HG02973 (cell line): ENCODE data around the gene GNG7.

Experiments
- ATAC-seq: cut with Tn5 transposase; IDR thresholded peaks from one replicate; pipeline ENCODE4 v1.9.1; 2021; ENCODE audit warnings: moderate library complexity; ENCODE audit not compliant: unreplicated experiment

GNG7 gene

DNA sequence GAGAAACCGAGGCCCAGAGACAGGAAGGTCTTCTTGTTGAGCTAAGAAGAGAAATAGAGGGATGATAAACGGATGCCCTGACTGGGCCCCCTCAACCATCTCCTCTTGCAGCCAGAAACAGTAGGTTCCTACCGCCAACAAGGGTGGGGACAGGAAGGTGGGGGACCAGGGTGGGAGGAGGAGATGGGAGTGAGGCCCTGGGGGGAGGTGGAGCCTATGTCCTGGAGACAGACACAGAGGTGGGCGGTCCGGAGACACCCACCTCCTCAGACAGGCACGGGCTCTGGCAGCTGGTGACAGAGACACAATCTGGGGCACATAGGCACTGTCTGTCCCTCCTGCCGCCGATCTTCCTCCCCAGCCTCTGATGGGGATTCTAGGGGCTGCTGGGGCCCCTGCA, 209.6 kb downstream of the GNG7 start:
- ATAC-seq = no peak

DNA sequence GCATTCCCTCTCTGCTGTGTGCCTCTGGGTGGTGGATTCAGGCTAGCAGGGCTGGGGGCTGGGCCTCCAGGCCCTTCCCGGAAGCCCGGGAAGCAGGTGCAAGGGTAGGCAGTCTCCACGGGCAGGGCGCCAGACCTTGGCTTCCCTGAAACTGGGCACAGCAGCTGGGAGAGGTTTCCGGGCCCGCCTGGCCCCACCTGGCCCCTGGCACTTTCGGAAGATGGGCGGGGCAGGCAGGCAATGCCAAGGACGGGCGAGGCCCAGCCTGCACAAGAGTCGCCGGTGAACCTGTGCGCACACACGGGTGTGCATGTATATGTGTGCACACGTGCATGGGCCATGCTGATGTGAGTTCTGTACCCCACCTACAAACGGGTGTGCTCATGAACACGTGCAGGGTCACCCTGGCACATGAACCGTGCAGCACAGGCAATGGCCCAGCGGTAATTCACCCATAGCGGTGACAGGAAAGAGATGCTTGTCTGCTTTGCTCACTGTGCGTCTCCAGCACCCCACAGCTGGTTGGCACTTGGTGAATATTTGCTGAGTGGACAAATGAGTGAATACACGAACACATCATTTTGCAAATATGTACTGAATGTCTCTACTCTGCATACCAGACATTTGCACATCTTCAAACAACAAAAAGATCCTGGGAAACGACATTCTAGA, 211.2 kb downstream of the GNG7 start:
- no peak for ATAC-seq

DNA sequence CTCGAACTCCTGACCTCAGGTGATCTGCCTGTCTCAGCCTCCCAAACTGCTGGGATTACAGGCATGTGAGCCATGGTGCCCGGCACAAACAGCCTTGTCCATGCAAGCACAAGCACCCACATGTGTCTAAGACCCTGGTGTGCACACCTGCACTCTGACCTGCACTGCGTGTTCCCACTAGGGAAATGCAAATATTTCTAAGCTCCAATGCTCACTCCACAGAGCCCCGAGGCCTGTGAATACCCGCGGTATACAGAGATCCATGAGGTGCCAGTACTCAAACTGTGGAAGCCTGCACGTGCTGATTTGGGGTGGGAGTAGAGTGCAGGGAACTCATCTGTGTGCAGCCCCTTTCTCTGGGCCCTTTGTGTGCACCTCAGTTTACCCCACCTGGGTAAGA, 211.8 kb downstream of the GNG7 start:
- no peak for ATAC-seq

DNA sequence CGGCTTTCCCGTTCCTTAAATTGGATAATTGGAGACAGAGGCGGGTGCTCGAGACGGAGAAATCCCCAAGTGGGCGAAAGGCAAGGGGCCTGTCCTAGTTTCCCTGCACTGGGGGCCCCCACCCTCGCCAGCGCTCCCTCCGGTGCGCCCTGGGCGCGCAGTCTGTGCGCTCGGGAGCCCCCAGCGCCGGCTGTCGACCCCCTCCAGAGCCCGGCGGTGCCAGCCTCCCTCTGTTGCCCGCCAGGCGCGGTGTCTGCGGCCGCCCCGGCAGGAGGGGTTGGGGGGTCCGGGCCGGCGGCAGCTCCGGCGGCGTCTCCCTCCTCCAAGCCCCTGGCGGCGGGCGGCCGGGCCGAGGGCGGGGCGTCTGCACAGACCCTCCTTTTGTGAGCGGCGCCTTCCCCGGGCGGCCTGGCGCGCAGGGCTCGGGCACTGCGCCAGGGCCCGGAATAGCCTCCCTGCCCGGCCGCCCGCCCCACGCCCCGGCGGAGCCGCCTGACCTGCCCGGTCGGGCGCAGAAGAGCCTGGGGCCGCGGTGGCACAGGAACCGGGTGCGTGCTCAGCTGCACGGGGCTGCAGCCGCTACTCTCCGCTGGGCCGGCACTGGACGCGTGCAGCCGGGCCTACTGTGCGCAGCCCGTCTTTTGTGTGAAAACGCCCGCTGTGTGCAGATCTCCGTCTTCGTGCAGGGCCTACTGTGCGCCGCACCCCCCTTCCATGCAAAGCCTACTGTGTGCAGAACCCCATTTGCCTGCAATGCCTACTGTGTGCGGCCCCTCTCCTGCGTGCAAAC, 213.4 kb downstream of the GNG7 start:
- no peak for ATAC-seq

DNA sequence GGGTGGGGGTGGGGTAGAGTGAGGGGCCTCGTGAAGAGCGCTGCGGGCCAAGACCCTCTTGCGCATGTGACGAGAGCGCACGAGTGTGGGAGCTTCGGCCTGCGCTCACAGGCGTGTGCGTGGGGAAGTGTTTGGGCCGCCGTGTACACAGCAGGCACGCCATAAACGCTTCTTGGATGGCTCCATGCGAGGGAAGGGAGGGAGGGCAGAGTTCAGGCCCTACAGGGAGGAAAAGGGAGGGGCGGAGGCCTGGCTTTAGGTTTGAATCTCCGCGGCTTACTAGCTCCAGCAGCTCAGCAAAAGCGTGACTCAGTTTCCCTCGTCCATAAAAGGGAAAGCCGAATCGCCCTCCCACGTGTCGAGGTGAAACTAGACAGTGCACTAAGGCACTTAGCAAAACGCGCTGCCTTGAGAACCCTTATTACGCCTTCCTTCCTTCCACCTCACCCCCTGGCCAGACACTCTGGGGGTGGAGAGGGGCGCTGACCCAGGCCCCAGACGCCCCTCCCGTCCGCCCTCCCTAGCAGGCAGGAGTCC, 214.0 kb downstream of the GNG7 start:
- no peak for ATAC-seq

DNA sequence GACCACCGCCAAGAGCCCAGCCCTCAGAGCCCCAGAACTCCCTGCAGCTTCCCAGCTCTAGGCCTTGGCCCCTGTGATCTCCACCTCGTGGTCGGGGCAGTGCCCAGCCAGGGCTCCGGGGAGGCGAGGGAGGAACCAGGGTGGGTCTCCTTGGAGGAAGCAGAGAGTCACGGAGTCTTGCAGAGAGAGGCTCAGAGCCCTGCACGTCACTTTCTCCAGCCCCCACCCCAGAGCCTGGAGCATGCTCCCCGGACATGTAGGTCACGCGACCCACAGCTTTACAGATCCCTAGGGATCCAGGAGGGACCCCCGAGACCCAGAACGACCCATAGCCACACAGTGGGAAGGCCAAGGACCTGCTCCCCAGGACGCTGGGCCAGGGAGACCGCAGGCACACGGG, 214.7 kb downstream of the GNG7 start:
- no peak for ATAC-seq

DNA sequence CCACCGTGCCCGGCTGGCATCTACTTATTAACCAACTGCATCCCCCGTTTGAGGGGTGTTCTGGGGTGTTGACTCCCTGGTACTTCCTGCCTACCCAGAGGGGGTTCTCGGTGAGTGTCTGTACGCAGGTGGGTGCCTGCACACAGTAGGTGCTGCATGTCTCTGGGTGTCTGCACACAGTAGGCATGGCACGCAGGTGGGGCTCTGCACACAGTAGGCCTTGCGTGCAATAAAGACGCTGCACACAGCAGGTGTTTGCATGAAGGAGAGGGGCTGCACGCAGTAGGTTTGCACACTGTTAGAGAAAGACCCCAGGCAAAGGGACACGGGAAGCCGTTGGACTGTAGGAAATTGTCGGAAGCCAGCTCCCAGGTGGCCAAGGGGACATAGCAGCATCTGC, 215.4 kb downstream of the GNG7 start:
- no peak for ATAC-seq

DNA sequence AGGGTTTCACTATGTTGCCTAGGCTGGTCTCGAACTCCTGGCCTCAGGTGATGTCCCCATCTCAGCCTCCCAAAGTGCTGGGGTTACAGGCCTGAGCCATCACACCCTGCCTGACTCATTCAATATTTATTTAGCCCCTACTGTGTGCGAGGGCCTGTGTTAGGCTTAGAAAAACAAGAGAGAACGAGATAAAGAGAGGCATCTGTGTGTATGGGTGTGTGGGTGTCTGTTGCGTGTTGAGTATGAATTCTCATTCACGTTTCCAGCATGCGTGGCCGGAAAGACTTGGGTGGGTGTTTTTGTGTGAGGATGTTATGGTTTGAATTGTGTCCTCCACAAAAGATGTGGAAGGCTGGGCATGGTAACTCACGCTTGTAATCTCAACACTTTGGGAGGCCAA, 217.1 kb downstream of the GNG7 start:
- no peak for ATAC-seq

DNA sequence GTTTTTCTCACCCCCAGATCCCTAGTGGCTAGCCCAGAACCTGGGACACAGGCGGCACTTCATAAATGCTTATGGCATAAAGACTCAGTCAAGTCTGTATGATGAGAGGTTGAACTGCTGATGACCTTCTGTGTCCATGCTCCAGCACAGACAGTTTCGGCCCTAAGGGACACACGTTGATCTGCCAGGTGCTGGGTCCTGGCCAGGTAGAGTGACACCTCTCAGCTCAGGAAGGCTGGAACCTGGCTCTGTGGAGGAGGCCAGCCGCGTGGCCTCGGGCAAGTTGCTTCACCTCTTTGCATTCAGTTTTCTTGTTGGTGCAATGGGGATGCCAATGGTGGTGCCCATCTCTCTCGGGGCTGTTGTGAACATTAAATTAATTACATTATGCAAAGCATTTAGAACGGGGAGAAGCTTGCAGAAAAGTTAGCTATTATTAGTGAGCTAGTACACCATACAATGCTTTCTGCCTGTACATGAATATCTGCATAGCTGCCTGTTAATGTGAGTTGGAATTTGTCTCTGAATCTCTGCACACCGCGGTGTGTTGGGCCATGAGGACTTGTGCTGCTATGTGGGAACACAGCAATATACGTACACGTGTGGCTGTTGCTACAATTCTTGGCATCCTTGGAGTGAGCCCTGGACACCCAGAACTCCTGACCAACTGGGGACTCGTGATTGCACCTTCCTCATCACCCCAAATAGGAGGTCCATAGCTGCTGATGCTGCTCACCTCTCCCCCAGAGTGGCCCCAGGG, 218.1 kb downstream of the GNG7 start:
- no peak for ATAC-seq

DNA sequence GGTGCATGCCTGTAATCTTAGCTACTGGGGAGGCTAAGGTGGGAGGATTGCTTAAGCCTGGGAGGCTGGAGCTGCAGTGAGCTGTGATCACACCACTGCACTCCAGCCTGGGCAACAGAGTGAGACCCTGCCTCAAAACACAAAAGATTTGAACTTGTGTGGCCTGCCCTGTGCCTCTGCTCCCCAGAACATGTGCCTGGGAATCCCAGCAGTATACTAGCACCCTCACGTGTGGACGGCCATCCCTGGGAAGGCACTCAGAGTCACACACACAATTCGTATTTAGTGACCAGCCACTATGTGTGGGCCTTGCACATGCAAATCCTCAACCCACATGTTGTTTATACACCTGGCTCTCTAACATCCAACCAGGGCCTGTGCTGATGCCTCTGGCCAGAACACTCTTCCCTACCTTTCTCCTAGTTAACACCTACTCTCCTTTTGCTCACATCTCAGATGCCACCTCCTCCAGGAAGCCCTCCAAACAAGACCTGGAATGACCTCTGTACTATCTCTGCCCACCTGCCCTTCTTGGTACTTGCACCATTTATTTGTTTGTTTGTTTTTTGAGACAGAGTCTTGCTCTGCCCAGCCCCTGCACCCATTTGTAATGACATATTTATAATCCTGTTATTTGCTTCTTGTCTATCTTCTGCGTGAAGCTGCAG, 218.9 kb downstream of the GNG7 start:
- no peak for ATAC-seq

DNA sequence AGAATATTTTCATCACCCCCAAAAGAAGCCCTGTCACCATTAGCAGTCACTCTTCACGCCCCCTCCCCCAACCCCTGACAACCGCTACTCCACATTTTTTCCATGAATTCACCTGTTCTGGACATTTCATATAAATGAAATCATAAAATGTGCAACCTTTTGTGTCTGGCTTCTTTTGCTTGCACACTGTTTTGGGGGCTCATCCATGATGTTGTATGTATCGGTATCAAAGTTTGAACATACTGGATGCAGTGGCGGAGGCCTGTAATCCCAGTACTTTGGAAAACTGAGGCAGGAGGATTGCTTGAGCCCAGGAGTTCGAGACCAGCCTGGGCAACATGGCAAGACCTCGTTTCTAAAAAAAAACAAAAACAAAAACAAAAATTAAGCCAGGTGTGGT, 219.4 kb downstream of the GNG7 start:
- no peak for ATAC-seq

DNA sequence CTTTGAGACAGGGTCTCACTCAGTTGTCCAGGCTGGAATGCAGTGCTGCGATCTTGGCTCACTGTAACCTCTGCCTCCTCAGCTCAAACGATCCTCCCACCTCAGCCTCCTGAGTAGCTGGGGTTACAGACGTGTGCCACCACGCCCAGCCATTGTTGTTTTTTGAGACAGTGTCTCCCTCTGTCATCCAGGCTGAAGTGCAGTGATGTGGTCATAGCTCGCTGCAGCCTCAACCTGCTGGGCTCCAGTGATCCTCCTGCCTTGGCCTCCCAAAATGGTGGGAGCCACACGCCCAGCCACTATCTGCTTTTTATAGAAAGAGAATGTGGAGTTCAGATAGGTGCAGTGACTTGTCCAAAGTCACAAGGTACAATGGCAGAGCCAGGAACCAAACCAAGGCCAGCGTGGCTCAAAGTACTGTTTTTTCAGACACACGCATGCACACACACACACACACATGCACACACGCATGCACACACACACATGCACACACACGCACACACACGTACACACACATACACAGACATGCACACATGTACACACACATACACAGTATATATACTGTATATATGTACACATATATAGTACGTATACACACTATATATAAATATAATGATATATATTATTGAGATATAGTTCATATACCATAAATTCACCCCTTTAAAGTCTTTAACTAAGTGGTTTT, 220.0 kb downstream of the GNG7 start:
- no peak for ATAC-seq

DNA sequence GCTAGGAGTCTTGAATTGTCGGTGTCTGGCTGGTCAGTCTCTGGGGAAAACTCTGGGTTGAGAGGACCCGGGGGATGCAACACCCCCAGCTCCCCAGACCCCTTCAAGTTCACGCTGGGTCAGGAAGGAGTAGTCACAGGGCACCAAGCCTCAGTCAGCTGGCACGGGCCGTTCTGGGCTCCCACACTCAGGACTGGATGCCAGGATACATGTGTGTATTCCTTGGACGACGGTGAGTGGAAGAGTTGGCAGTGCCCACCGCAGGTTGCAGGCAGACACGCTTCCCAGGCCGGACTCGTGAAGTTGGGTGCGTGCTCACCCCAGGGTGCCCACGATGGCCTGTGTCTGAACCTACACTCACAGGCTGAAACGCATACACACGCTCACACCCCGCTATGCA, 221.0 kb downstream of the GNG7 start:
- no peak for ATAC-seq

DNA sequence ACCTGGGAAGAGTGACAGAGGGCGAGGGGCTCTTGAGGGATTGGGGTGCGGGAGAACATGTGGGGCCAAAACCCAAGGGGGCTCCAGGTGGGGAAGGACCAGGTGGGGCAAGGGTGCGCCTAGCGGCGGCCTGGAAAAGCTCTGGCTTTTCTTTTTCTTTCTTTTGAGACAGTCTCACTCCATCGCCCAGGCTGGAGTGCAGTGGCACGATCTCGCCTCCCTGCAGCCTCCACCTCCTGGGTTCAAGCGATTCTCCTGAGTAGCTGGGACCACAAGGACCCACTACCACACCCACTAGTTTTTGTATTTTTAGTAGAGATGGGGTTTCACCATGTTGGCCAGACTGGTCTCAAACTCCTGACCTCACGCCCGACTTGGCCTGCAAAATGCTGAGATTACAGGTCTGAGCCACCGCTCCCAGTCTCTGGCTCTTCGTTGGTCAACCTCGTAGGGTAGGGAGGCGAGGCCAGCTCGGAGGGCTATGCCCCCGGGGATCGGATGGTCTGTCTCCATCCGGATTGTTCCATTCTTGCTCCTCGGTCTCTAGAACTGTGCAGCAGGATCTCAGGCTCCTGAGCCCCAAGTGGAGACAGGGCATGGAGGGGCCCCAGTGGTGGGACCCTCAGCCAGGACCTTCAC, 222.8 kb downstream of the GNG7 start:
- ATAC-seq = no peak

DNA sequence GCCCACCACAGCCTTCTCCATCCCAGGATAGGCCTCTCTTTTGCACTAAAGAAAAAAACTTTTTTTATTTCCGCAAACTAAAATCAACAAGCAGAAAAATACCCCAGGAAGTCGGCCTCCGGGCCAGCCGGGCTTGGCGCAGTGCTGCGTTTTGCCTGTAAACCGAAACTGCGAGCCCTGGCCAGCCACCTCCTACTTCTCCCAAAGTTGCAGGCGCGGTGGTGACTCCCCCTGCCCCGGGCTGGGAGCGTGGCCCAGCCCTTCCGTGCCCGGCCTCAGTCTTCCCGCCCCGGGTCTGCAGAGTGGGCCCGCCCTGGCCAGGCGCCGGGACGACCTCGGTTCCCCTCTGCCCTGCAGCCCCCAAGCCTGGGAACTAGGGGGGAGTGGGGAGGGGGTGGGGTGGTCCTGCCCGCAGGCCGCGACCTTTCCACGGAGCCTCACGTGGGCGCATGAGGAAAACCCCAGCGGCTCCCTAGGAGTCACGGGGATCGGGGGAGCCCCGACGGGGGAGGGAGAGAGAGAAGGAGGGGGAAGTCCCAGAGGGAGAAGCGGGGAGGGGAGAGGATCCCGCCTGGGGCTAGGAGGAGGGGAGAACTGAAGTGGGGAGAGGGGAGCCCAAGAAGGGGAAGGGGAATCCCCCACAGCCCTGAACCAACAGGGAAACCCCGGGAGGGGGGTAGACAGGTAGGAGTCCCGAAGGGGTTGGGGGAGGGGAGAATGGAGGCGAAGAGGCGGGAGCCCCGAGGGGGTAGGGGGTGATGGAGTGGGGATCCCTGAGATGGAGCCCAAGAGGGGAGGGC, 223.5 kb downstream of the GNG7 start:
- no peak for ATAC-seq

DNA sequence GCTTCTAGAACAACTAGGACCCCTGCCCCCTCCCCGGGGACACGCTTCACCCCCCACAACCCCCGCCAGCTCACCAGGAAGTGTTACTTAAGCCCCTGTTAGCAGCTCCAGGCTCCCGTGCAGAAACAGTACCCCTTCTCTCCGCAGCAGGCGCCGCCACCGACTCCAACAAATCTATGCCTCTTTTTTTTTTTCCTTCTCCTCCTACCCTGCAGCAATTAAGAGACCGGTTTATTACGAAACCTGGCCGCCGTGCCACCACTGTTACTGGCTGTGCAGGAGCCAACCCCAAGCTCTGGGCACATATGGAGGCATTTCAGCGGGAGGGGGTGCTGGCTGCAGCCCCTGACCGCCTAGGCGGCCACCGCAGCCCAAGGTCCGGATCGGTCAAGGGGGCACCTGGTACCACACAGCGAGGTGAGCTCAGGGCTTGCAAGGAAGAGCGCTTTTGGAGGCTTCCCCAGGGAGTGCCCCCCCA, 224.2 kb downstream of the GNG7 start:
- ATAC-seq = no peak

DNA sequence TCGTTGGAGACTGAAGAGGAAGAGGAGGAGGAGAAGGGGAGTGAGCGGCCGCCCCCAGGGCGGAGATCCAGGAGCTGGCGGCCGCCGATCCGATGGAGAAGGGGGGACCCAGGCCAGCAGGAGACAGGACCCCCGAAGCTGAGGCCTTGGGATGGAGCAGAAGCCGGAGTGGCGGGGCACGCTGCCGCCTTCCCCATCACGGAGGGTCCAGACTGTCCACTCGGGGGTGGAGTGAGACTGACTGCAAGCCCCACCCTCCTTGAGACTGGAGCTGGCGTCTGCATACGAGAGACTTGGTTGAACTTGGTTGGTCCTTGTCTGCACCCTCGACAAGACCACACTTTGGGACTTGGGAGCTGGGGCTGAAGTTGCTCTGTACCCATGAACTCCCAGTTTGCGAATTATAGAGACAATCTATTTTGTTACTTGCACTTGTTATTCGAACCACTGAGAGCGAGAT, 224.7 kb downstream of the GNG7 start:
- no peak for ATAC-seq

DNA sequence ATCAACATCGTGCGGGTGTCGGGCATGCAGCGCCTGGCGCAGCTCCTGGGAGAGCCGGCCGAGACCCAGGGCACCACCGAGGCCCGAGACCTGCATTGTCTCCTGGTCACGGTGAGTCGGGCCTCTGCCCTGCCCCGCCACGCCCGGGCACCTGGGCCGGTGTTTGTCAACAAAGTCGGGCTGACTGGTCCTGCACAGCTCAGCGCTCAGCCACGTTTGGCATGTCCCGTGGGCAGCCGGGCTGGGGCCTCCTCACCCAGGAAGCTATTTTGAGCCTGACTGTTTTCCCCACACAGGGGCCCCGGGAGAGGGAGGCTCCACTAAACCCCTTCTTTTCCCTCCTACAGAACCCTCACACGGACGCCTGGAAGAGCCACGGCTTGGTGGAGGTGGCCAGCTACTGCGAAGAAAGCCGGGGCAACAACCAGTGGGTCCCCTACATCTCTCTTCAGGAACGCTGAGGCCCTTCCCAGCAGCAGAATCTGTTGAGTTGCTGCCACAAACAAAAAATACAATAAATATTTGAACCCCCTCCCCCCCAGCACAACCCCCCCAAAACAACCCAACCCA, 225.3 kb downstream of the GNG7 start:
- no peak for ATAC-seq
